Mesenchymal stem cell (in vitro differentiated cells and primary cell): ENCODE results near the gene CNDP1.

ENCODE experiments used
- DNase-seq: peaks from one replicate; pipeline ENCODE4 v3.0.0-alpha.2; 2013
- H2AFZ ChIP-seq: one replicate; pipeline ENCODE4 v1.6.1; 2013; ENCODE audit warnings: low read depth, mild to moderate bottlenecking, control low read depth, inconsistent platforms, low read length, moderate library complexity
- H2AK5ac ChIP-seq: 2 replicates; pipeline ENCODE4 v1.6.1; 2013; ENCODE audit warnings: low read length, moderate library complexity, mild to moderate bottlenecking, inconsistent platforms; ENCODE audit not compliant: severe bottlenecking
- H2BK120ac ChIP-seq: one replicate; pipeline ENCODE4 v1.6.1; 2013; ENCODE audit warnings: low read depth, mild to moderate bottlenecking, inconsistent platforms, low read length, moderate library complexity
- H2BK12ac ChIP-seq, 2 experiments: one replicate each; pipeline ENCODE4 v1.6.1; 2013; ENCODE audit warnings: inconsistent platforms in 2 of 2, low read length in 2 of 2, mild to moderate bottlenecking in 2 of 2, moderate library complexity in 2 of 2, control low read depth in 1 of 2
- H2BK15ac ChIP-seq: one replicate; pipeline ENCODE4 v1.6.1; 2013; ENCODE audit warnings: mild to moderate bottlenecking, low read depth, inconsistent platforms; ENCODE audit not compliant: poor library complexity, severe bottlenecking
- H2BK5ac ChIP-seq: 2 replicates; pipeline ENCODE4 v1.6.1; 2013; ENCODE audit warnings: low read depth, mild to moderate bottlenecking, low read length, control low read depth, inconsistent platforms; ENCODE audit not compliant: poor library complexity, severe bottlenecking
- H3K14ac ChIP-seq, 2 experiments: one replicate each; pipeline ENCODE4 v1.6.1; 2013; ENCODE audit warnings: inconsistent platforms in 2 of 2, low read length in 2 of 2, control low read depth in 1 of 2, mild to moderate bottlenecking in 1 of 2, moderate library complexity in 1 of 2
- H3K18ac ChIP-seq, 2 experiments: one replicate each; pipeline ENCODE4 v1.6.1; 2013; ENCODE audit warnings: inconsistent platforms in 2 of 2, low read length in 2 of 2, control low read depth in 1 of 2, low read depth in 1 of 2, mild to moderate bottlenecking in 1 of 2
- H3K23ac ChIP-seq, 2 experiments: one replicate each; pipeline ENCODE4 v1.6.1; 2013; ENCODE audit warnings: inconsistent platforms in 2 of 2, low read length in 2 of 2, mild to moderate bottlenecking in 2 of 2, moderate library complexity in 2 of 2, control low read depth in 1 of 2
- H3K27ac ChIP-seq: 2 replicates; pipeline ENCODE4 v1.5.1; 2013; ENCODE audit warnings: mild to moderate bottlenecking, moderate library complexity, low read length, control low read depth, inconsistent platforms; ENCODE audit not compliant: poor library complexity, severe bottlenecking
- H3K27me3 ChIP-seq, 2 experiments: 2 replicates each; pipeline versions ENCODE4 v1.6.1 to v1.7.0; 2013; ENCODE audit warnings: low read length in 2 of 2, mild to moderate bottlenecking in 2 of 2, moderate library complexity in 2 of 2, control low read depth in 1 of 2, inconsistent platforms in 1 of 2; ENCODE audit not compliant: control insufficient read depth in 1 of 2, insufficient read depth in 1 of 2
- H3K36me3 ChIP-seq, 2 experiments: 2 replicates each; pipeline versions ENCODE4 v1.6.1 to v1.7.0; 2013; ENCODE audit warnings: low read length in 2 of 2, control low read depth in 1 of 2, inconsistent platforms in 1 of 2, low read depth in 1 of 2, mild to moderate bottlenecking in 1 of 2; ENCODE audit not compliant: insufficient read depth in 2 of 2, control insufficient read depth in 1 of 2
- H3K4ac ChIP-seq, 2 experiments: one replicate each; pipeline ENCODE4 v1.6.1; 2013; ENCODE audit warnings: inconsistent platforms in 2 of 2, low read length in 2 of 2, mild to moderate bottlenecking in 2 of 2, moderate library complexity in 2 of 2, control low read depth in 1 of 2, low read depth in 1 of 2
- H3K4me1 ChIP-seq: 2 replicates; pipeline ENCODE4 v1.6.1; 2013; ENCODE audit warnings: low read depth, low read length, control low read depth; ENCODE audit not compliant: control insufficient read depth, insufficient read depth
- H3K4me2 ChIP-seq: 2 replicates; pipeline ENCODE4 v1.6.1; 2013; ENCODE audit warnings: low read length, mild to moderate bottlenecking, inconsistent platforms; ENCODE audit not compliant: poor library complexity, severe bottlenecking
- H3K4me3 ChIP-seq, 2 experiments: 2 replicates each; pipeline versions ENCODE4 v1.5.1 to v1.7.0; 2013; ENCODE audit warnings: low read length in 2 of 2, mild to moderate bottlenecking in 2 of 2, control low read depth in 1 of 2, low read depth in 1 of 2; ENCODE audit not compliant: insufficient read depth in 1 of 2
- H3K79me1 ChIP-seq: replicated peaks from 2 replicates; pipeline ENCODE4 v1.6.1; 2013; ENCODE audit warnings: mild to moderate bottlenecking, control low read depth, low read length, inconsistent platforms; ENCODE audit not compliant: poor library complexity, severe bottlenecking
- H3K9ac ChIP-seq: 2 replicates; pipeline ENCODE4 v1.7.0; 2013; ENCODE audit warnings: mild to moderate bottlenecking, low read length, moderate library complexity
- H3K9me3 ChIP-seq: 2 replicates; pipeline ENCODE4 v1.7.0; 2013; ENCODE audit warnings: mild to moderate bottlenecking, low read length; ENCODE audit not compliant: control insufficient read depth
- H4K8ac ChIP-seq: one replicate; pipeline ENCODE4 v1.6.1; 2013; ENCODE audit warnings: inconsistent platforms, mild to moderate bottlenecking, low read length, moderate library complexity
- H4K91ac ChIP-seq: one replicate; pipeline ENCODE4 v1.6.1; 2013; ENCODE audit warnings: mild to moderate bottlenecking, low read length, inconsistent platforms
- WGBS: methylation state at CpG from one replicate; pipeline ENCODE4 v1.1.7; 2013; ENCODE audit warnings: mixed read lengths; 5-methylcytosine and 5-hydroxymethylcytosine counted together

Gene CNDP1

GRCh38 chr18:74518456-74519295 is 15.6 kb upstream of the CNDP1 start:
- no peak overlapping the region for H2BK15ac ChIP-seq
- H3K9ac ChIP-seq: no peak overlapping the region
- H3K4me3 ChIP-seq: no peak overlapping the region
- no peaks in the 10 kb centered on the region for H3K9me3 ChIP-seq
- H3K36me3 ChIP-seq: peaks cover 77 to 78% of the 10 kb centered on the region in 2 experiments
- no peak overlapping the region for H2AK5ac ChIP-seq
- no peak overlapping the region for H2AFZ ChIP-seq
- H2BK120ac ChIP-seq: no peak overlapping the region
- H3K27ac ChIP-seq: no peak overlapping the region
- no peak overlapping the region for H3K14ac ChIP-seq
- H3K4ac ChIP-seq: no peak overlapping the region
- H2BK12ac ChIP-seq: no peak overlapping the region
- H3K4me2 ChIP-seq: no peak overlapping the region
- H3K4me1 ChIP-seq: peaks cover 10% of the 10 kb centered on the region
- H2BK5ac ChIP-seq: no peak overlapping the region
- H4K8ac ChIP-seq: no peak overlapping the region
- H3K23ac ChIP-seq: no peak overlapping the region
- H4K91ac ChIP-seq: no peak overlapping the region
- no peak overlapping the region for H3K18ac ChIP-seq
- WGBS: 91% methylated on average over 29 of the region's 32 CpGs
- H3K79me1 ChIP-seq: peaks cover 37% of the 10 kb centered on the region
- DNase-seq: no peak
- no peaks in the 10 kb centered on the region for H3K27me3 ChIP-seq

- H2AK5ac ChIP-seq: no peak overlapping the region
- no peak overlapping the region for H2AFZ ChIP-seq
- no peaks in the 10 kb centered on the region for H3K27me3 ChIP-seq
- peaks cover 37% of the 10 kb centered on the region for H3K79me1 ChIP-seq
- H3K4ac ChIP-seq: no peak overlapping the region
- H3K4me3 ChIP-seq: no peak overlapping the region
- H3K4me1 ChIP-seq: peaks cover 12% of the 10 kb centered on the region
- no peak overlapping the region for H2BK15ac ChIP-seq
- peaks cover 73 to 74% of the 10 kb centered on the region in 2 experiments for H3K36me3 ChIP-seq
- no peak overlapping the region for H3K4me2 ChIP-seq
- no peak overlapping the region for H3K9ac ChIP-seq
- no peak overlapping the region for H2BK5ac ChIP-seq
- no peak overlapping the region for H4K91ac ChIP-seq
- H2BK120ac ChIP-seq: no peak overlapping the region
- H3K27ac ChIP-seq: no peak overlapping the region
- no peak overlapping the region for H2BK12ac ChIP-seq
- H3K23ac ChIP-seq: no peak overlapping the region
- DNase-seq: no peak
- no peaks in the 10 kb centered on the region for H3K9me3 ChIP-seq
- 98% methylated on average over 18 of the region's 18 CpGs for WGBS
- no peak overlapping the region for H4K8ac ChIP-seq
- H3K18ac ChIP-seq: no peak overlapping the region
- no peak overlapping the region for H3K14ac ChIP-seq
Observed at GRCh38 chr18:74519320-74520095, 14.8 kb upstream of the CNDP1 start.

- DNase-seq: no peak
- H3K9me3 ChIP-seq: no peaks in the 10 kb centered on the region
- WGBS: 91% methylated on average over 14 of the region's 14 CpGs
Observed at GRCh38 chr18:74520096-74520833, 14.0 kb upstream of the CNDP1 start.

More at GRCh38 chr18:74520096-74520833, 14.0 kb upstream of the CNDP1 start:
- Histone ChIP-seq H3K36me3 (peaks cover 67% of the 10 kb centered on the region in 2 experiments), H4K91ac (no peak overlapping the region), H2BK120ac (no peak overlapping the region), H3K79me1 (peaks cover 29% of the 10 kb centered on the region), H3K23ac (no peak overlapping the region), H3K4me3 (no peak overlapping the region), H3K9ac (no peak overlapping the region), H3K27ac (no peak overlapping the region), H3K18ac (no peak overlapping the region), H2BK12ac (no peak overlapping the region), H3K4me2 (no peak overlapping the region), H2BK15ac (no peak overlapping the region), H3K14ac (no peak overlapping the region), H3K4ac (no peak overlapping the region), H3K4me1 (peaks cover 12% of the 10 kb centered on the region), H4K8ac (no peak overlapping the region), H2AK5ac (no peak overlapping the region), H2BK5ac (no peak overlapping the region), H3K27me3 (no peaks in the 10 kb centered on the region), H2AFZ (no peak overlapping the region)
